Esophagus squamous epithelium (tissue), 4 donors: ENCODE results near the gene TMEM165.

Experiments used
- POLR2A ChIP-seq, 4 donors: fragments of 450-650 bp; IDR thresholded peaks; one replicate each; pipeline ENCODE4 v1.6.1; 2017; ENCODE audit warnings: antibody characterized with exemption in 4 of 4, mild to moderate bottlenecking in 4 of 4, moderate library complexity in 3 of 4
- TF ChIP-seq, protein P1 (sequence below), 6 experiments: fragments of 450-650 bp in 4 of 6; fragments of 200-600 bp in 2 of 6; sonication (generic) in 2 of 6; IDR thresholded peaks; one replicate each; pipeline ENCODE4 v1.5.1; 2016 to 2019; ENCODE audit warnings: antibody characterized with exemption in 6 of 6, mild to moderate bottlenecking in 4 of 6, moderate library complexity in 4 of 6

DNA sequence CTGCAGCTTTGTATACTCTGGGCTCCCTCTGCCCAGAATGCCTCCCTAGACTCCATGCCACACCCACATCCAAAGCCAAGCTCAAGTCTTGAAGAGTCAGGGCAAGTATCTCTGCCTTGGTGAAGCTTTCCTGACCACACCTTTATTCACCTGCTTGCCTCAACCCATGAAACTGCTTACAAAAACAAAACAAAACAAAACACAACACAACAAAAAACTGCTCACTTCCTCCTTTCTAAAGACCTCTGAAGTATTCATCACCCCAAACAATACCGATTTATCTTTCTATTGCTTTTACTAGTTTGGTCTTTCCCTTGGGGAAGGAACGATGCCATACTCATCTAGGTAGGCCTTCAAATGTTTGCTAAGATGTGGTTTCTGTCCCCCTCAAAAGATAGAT lies 45.0 kb downstream of the TMEM165 start:
- TF ChIP-seq, protein P1, sequence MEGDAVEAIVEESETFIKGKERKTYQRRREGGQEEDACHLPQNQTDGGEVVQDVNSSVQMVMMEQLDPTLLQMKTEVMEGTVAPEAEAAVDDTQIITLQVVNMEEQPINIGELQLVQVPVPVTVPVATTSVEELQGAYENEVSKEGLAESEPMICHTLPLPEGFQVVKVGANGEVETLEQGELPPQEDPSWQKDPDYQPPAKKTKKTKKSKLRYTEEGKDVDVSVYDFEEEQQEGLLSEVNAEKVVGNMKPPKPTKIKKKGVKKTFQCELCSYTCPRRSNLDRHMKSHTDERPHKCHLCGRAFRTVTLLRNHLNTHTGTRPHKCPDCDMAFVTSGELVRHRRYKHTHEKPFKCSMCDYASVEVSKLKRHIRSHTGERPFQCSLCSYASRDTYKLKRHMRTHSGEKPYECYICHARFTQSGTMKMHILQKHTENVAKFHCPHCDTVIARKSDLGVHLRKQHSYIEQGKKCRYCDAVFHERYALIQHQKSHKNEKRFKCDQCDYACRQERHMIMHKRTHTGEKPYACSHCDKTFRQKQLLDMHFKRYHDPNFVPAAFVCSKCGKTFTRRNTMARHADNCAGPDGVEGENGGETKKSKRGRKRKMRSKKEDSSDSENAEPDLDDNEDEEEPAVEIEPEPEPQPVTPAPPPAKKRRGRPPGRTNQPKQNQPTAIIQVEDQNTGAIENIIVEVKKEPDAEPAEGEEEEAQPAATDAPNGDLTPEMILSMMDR (IDR thresholded peaks at IDR 0.05), result no peak
- no peak for TF ChIP-seq POLR2A (IDR thresholded peaks at IDR 0.05)
